GM12892 (cell line): ENCODE measurements around the gene CNTFR.

Experiments
- POLR2A ChIP-seq: IDR thresholded peaks from 2 replicates; pipeline ENCODE4 v1.6.1; 2011; ENCODE audit warnings: low read depth, low read length, control low read depth
- POLR2AphosphoS5 ChIP-seq: IDR thresholded peaks from 2 replicates; pipeline ENCODE4 v1.6.1; 2011; ENCODE audit warnings: low read depth, low read length, control low read depth
- TAF1 ChIP-seq: IDR thresholded peaks from 2 replicates; pipeline ENCODE4 v1.6.1; 2011; ENCODE audit warnings: low read depth, mild to moderate bottlenecking, control low read depth, low read length, borderline replicate concordance

- TF ChIP-seq POLR2A (no peak), POLR2AphosphoS5 (no peak), TAF1 (no peak)
Observed at GRCh38 chr9:34636791-34637355, 47.3 kb upstream of the CNTFR start.
